ENCODE results near the gene RUNX3. TPM values are rescaled to one million over a fixed set of nuclear protein-coding genes. Genes with fewer than 3 reads are reported as not detected.

Gene RUNX3
- total and polyA plus RNA-seq, 8 donors: 0.98 to 8.7 (median 1.5) TPM

- H3K36me3 ChIP-seq: no peaks in the 10 kb centered on the region
- no peak for TF ChIP-seq CTCF (IDR thresholded peaks at IDR 0.05)
- DNase-seq (no peak), ATAC-seq (no peak)
- H3K27me3 ChIP-seq: no peaks in the 10 kb centered on the region
- no peak overlapping the region for H3K4me3 ChIP-seq
- intact Hi-C loops (cut with DNase I): no loop called here
- no peaks in the 10 kb centered on the region for H3K9me3 ChIP-seq
- H3K4me1 ChIP-seq: no peaks in the 10 kb centered on the region
- no peak overlapping the region for H3K27ac ChIP-seq
These were observed 17.0 kb upstream of the RUNX3 start for GRCh38 chr1:24946861-24947658.

- TF ChIP-seq CTCF (IDR thresholded peaks at IDR 0.05): no peak
- intact Hi-C loops (cut with DNase I): no loop called here
- ATAC-seq (no peak), DNase-seq (no peak)
- Histone ChIP-seq H3K36me3 (no peaks in the 10 kb centered on the region), H3K27me3 (no peaks in the 10 kb centered on the region), H3K4me1 (no peaks in the 10 kb centered on the region), H3K9me3 (no peaks in the 10 kb centered on the region), H3K27ac (no peak overlapping the region), H3K4me3 (no peak overlapping the region)
These were observed 15.6 kb upstream of the RUNX3 start for GRCh38 chr1:24945354-24946326.

- no peak for TF ChIP-seq CTCF (IDR thresholded peaks at IDR 0.05)
- DNase-seq (no peak), ATAC-seq (no peak)
- H3K4me3 ChIP-seq: no peak overlapping the region
- intact Hi-C loops (cut with DNase I): no loop called here
- no peaks in the 10 kb centered on the region for H3K27me3 ChIP-seq
- no peaks in the 10 kb centered on the region for H3K36me3 ChIP-seq
- H3K9me3 ChIP-seq: no peaks in the 10 kb centered on the region
- no peak overlapping the region for H3K27ac ChIP-seq
- H3K4me1 ChIP-seq: no peaks in the 10 kb centered on the region
These were observed 14.2 kb upstream of the RUNX3 start for GRCh38 chr1:24944318-24944717.

- no peak for TF ChIP-seq CTCF (IDR thresholded peaks at IDR 0.05)
- no peak for ATAC-seq
- H3K27me3 ChIP-seq: no peaks in the 10 kb centered on the region
These were observed 12.7 kb upstream of the RUNX3 start for GRCh38 chr1:24942789-24943188.

GRCh38 chr1:24941564-24941963 is 11.5 kb upstream of the RUNX3 start:
- H3K4me1 ChIP-seq: no peaks in the 10 kb centered on the region
- intact Hi-C loops (cut with DNase I): no loop called here
- no peak for TF ChIP-seq CTCF (IDR thresholded peaks at IDR 0.05)
- no peak overlapping the region for H3K4me3 ChIP-seq
- DNase-seq (no peak), ATAC-seq (no peak)
- no peaks in the 10 kb centered on the region for H3K9me3 ChIP-seq
- H3K27ac ChIP-seq: no peak overlapping the region
- H3K36me3 ChIP-seq: no peaks in the 10 kb centered on the region
- no peaks in the 10 kb centered on the region for H3K27me3 ChIP-seq

More at GRCh38 chr1:24942789-24943188, 12.7 kb upstream of the RUNX3 start:
- Histone ChIP-seq H3K9me3 (no peaks in the 10 kb centered on the region), H3K36me3 (no peaks in the 10 kb centered on the region), H3K27ac (no peak overlapping the region), H3K4me3 (no peak overlapping the region), H3K4me1 (no peaks in the 10 kb centered on the region)
- peak in 1 of 4 donors; percentile 77 for DNase-seq
- intact Hi-C loops (cut with DNase I): no loop called here
